Mucosa of descending colon (tissue), 3 donors: Measurements from ENCODE around the gene CDKN2B-AS1. TPM values are rescaled to one million over a fixed set of nuclear protein-coding genes. Genes with fewer than 3 reads are reported as not detected.

ENCODE experiments used
- ATAC-seq: fragments of 200-7000 bp; cut with Tn5 transposase; one replicate; pipeline ENCODE4 v1.9.1; 2020; ENCODE audit warnings: mild to moderate bottlenecking, moderate library complexity
- DNase-seq, 3 donors: peaks; one replicate each; pipeline ENCODE4 v3.0.0-alpha.2; 2020
- H3K36me3 ChIP-seq: fragments of 200-600 bp; one replicate; pipeline ENCODE4 v1.8.0; 2021; ENCODE audit warnings: low read depth, mild to moderate bottlenecking
- H3K4me1 ChIP-seq: fragments of 200-600 bp; one replicate; pipeline ENCODE4 v1.8.0; 2021; ENCODE audit warnings: low read depth, mild to moderate bottlenecking
- H3K4me3 ChIP-seq: fragments of 200-600 bp; one replicate; pipeline ENCODE4 v1.8.0; 2021; ENCODE audit warnings: mild to moderate bottlenecking
- H3K9me3 ChIP-seq: fragments of 200-600 bp; one replicate; pipeline ENCODE4 v1.8.0; 2021; ENCODE audit warnings: mild to moderate bottlenecking
- CTCF ChIP-seq: fragments of 200-600 bp; IDR thresholded peaks from one replicate; pipeline ENCODE4 v1.8.0; 2022; ENCODE audit warnings: antibody characterized with exemption, mild to moderate bottlenecking
- intact Hi-C, 2 donors: fragments of 100-400 bp; cut with DNase I in 1 of 2; cut with micrococcal nuclease in 1 of 2; formaldehyde crosslinking; loops; one replicate each; pipeline versions ENCODE4 v1.11.0 to v1.11.1; 2022; cut with DNase I, micrococcal nuclease
- total RNA-seq, 3 donors: library from RNA; stranded (reverse); fragmentation: NEBNext Ultra II Directional in 2 of 3; extraction: Animal tissue kit (Norgen Biotek cat#: 25700) in 2 of 3; gene quantifications; one replicate each; pipeline versions ENCODE4 v1.2.1 to v1.2.4, GENCODE V29; 2021 to 2023
- donor health status: DM: no; HTN: no; CAD: no; lungs with moderate emphysema.
- donor health status: DM: no; HTN: no; CAD: no.
- donor health status: DM: no; HTN: yes; CAD: no.

Gene CDKN2B-AS1
- total RNA-seq, 3 donors from 2014 or later = 48.3 to 134 (median 78.7) TPM

DNA sequence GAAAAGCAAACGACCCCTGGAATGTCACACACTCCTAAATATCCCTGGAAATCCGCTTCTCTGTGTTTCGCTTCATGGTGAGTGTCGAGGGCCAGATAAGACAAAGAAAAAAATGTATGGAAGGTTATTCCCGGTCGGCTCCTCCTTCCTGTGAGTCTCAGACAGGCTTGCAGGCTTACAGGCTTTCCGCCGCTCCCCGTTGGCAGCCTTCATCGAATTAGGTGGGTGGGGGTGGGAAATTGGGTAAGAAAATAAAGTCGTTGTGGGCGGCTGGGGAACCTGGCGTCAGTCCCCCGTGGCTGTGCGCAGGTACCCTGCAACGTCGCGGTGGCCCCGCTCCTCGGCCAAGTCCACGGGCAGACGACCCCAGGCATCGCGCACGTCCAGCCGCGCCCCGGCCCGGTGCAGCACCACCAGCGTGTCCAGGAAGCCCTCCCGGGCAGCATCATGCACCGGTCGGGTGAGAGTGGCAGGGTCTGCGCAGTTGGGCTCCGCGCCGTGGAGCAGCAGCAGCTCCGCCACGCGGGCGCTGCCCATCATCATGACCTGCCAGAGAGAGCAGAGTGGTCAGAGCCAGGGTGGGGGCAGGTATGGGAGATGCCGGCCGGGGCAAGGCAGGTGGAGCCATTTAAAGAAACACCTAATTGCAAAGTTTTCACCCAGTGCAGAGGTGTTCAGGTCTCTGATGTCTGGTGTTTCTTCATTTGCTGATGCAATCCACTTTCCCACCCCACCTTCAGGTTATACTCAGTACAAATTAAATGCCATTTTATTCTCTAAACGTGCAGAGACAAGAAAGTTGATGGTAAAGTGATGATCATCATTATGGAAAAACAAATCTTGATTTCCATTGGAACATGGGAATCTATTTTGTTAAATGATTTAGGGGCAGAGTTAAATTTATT lies 11.4 kb downstream of the CDKN2B-AS1 start:
- ATAC-seq (no peak), DNase-seq (no peak)
- intact Hi-C loops = no loop called here
- Histone ChIP-seq H3K36me3 (no peaks in the 10 kb centered on the region), H3K9me3 (no peaks in the 10 kb centered on the region), H3K4me3 (no peak overlapping the region), H3K4me1 (no peaks in the 10 kb centered on the region)
- no peak for TF ChIP-seq CTCF

GRCh38 chr9:22008384-22008716 lies 13.8 kb downstream of the CDKN2B-AS1 start:
- TF ChIP-seq CTCF = no peak
- no peaks in the 10 kb centered on the region for H3K9me3 ChIP-seq

GRCh38 chr9:22008717-22009505 lies 14.3 kb downstream of the CDKN2B-AS1 start, which contains the start of gene CDKN2B:
Gene CDKN2B (minus strand): TSS chr9:22009305. CDS start chr9:22008953, 352 bp downstream.
- intact Hi-C loops = no loop called here
- no peaks in the 10 kb centered on the region for H3K4me1 ChIP-seq
- peak; percentile 92 for TF ChIP-seq CTCF
- peak within 1 kb of the TSS; percentile 57 for H3K4me3 ChIP-seq
- no peaks in the 10 kb centered on the region for H3K36me3 ChIP-seq
- ATAC-seq = peak; percentile 97
- peak; percentile 96 to 99 (median 97) for DNase-seq
- no peaks in the 10 kb centered on the region for H3K9me3 ChIP-seq

More at GRCh38 chr9:22008384-22008716, 13.8 kb downstream of the CDKN2B-AS1 start:
- H3K36me3 ChIP-seq = no peaks in the 10 kb centered on the region
- H3K4me1 ChIP-seq = no peaks in the 10 kb centered on the region
- H3K4me3 ChIP-seq = peak overlapping the region; percentile 57
- no peak for ATAC-seq
- no peak for DNase-seq
- intact Hi-C loops = no loop called here

- no peaks in the 10 kb centered on the region for H3K36me3 ChIP-seq
- intact Hi-C loops = no loop called here
- peak overlapping the region; percentile 57 for H3K4me3 ChIP-seq
- H3K9me3 ChIP-seq = no peaks in the 10 kb centered on the region
- DNase-seq = no peak
- peak; percentile 2 for ATAC-seq
- no peak for TF ChIP-seq CTCF
- H3K4me1 ChIP-seq = no peaks in the 10 kb centered on the region
These were observed 14.9 kb downstream of the CDKN2B-AS1 start for GRCh38 chr9:22009506-22009867.

GRCh38 chr9:22010866-22011625 lies 16.5 kb downstream of the CDKN2B-AS1 start:
- DNase-seq (peak in 1 of 3 donors; percentile 58), ATAC-seq (no peak)
- Histone ChIP-seq H3K36me3 (no peaks in the 10 kb centered on the region), H3K9me3 (no peaks in the 10 kb centered on the region), H3K4me1 (no peaks in the 10 kb centered on the region), H3K4me3 (no peak overlapping the region)
- TF ChIP-seq CTCF = no peak
- intact Hi-C loops = no loop called here
